Stimulated activated CD8-positive, alpha-beta memory T cell treated with anti-CD3 and anti-CD28 coated beads, Interleukin-4, amount 100 ng/mL, for 24 hours (primary cell): ENCODE results near the gene PIAS1.

Experiments
- DNase-seq: peaks from one replicate; pipeline ENCODE4 v3.0.0-alpha.2; 2020; ENCODE audit warnings: low read depth

The PIAS1 gene

DNA sequence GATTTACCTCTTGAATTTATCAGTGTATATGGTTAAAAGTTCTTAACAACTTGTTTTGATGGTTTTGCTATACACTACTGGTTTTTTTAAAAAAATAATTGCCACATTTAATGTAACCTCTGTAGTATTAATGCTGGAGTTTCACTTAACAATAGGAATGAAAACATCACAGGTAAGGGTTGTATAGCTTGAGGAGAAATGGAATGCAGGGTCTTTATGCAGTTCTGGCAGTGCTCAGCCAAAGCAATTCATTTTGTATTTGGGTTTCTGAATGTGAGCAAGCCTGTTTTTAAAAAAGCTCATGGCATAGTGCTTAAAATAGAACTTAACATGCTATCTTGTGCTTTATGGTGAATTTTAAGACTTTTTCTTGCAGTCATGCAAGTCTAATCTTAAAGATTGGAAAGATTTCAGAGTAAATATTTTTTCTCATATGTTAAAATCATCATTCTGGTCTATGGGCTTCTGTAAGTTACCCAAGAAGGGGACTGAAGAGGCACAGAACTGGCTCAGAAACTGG, 8.9 kb downstream of the PIAS1 start:
- no peak for DNase-seq

- DNase-seq, result no peak
These were observed 9.5 kb downstream of the PIAS1 start for GRCh38 chr15:68063606-68064005.

GRCh38 chr15:68073576-68074288, 19.6 kb downstream of the PIAS1 start:
- DNase-seq, result no peak

DNA sequence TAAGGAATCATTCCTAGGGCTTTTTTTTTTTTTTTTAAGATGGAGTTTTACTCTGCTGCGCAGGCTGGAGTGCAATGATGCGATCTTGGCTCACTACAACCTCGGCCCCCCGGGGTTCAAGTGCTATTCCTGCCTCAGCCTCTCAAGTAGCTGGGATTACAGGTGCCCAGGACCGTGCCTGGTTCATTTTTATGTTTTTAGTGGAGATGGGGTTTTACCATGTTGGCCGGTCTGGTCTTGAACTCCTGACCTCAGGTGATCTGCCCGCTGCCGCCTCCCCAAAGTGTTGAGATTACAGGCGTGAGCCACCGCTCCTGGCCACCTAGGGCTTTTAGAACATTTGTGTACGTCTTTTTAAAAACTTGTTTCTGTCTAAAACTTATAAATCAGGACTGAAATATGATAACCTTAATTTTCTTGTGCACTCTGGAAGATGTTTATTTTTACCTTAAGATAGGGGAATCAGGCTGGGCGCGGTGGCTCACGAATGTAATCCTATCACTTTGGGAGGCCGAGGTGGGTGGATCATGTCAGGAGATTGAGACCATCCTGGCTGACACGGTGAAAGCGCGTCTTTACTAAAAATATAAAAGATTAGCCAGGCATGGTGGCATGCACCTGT, 21.8 kb downstream of the PIAS1 start:
- DNase-seq, result no peak

GRCh38 chr15:68078365-68078764, 24.2 kb downstream of the PIAS1 start:
- no peak for DNase-seq

DNA sequence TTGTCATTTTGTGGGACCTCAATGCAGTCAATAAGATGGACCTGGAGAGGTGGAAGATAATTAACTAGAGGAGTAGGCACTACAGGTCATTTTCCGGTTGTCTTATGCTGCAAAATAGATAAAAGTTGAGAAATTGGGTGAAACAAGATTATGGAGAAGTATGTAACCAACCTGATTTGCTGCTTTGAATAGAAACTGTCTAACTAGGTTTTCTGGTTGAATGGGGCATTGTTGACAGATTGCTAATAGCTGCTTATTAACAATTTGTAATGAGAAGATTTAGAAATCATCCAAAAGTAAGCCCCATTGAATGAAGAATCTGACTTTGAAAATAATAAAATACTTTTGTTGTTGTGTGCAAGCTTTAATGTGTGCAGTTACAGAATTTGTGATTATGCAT, 26.2 kb downstream of the PIAS1 start:
- DNase-seq, result no peak

DNA sequence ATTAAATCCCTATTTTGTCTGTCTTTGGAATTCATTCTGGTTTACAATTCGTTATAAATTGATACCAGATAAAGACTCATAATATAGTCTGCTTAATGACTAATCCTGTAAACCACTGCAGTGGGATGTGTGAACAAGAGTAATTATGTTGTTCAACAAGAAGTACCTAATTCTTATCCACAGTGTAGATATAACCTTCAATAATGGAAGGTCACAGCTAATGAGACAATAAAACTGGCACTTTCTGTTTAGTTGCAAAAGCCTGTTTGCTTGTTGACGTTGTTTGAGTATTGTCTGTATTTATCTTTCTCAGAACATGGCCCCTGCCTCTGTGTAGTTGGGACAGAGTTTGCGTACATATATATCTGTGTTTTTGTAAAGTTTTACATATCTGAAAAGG, 26.7 kb downstream of the PIAS1 start:
- DNase-seq, result no peak

DNA sequence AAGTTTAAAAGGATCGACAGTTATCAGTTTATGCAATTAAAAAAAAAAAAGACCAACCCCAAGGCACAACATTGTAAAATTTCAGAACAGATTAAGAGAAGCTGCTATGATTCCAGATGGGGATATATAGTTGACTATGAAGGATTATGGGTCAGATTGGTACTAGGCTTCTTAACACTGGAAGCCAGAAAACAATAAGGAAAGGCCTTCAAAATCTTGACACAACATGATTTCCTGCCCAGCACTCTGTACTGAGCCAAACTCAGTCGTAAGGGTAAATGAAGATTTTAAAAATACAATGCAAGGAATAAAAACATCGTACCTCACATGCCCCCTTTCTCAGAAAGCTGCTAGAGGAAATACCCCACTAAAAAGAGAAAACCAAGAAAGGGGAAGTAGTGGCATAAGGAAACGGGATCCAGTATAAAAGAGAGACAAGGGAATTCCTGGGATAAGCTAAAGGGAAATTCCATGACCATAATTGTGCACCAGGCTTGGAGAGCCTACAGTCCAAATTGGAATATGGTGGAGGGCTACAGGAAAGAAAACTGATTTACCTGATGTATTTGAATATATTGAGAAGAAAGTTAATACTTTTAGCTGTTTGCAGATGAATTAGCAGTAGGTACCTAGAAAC, 27.9 kb downstream of the PIAS1 start:
- no peak for DNase-seq

DNA sequence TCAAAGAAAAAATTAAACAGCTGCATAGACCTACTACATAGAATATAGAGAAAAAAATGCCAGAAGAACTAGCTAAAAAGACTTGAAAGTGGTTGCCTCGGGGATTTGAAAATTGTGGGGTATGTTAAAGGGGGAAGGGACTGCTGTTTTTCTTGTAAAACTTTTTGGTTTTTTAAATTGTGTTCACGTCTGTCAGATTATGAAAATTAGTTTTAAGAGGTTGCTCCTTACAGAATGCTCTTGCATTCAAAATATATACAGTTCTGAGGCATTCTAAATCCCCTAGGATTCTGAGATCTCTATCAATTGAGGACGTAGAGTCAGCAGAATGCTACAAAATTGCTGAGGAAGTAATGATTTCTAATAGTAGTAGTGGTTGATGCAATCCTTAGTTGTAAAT, 28.6 kb downstream of the PIAS1 start:
- no peak for DNase-seq

- DNase-seq, result no peak
These were observed 29.3 kb downstream of the PIAS1 start for GRCh38 chr15:68083463-68083862.

GRCh38 chr15:68085052-68085451, 30.9 kb downstream of the PIAS1 start:
- DNase-seq, result no peak

- DNase-seq, result no peak
These were observed 37.6 kb downstream of the PIAS1 start for GRCh38 chr15:68091743-68092142.

DNA sequence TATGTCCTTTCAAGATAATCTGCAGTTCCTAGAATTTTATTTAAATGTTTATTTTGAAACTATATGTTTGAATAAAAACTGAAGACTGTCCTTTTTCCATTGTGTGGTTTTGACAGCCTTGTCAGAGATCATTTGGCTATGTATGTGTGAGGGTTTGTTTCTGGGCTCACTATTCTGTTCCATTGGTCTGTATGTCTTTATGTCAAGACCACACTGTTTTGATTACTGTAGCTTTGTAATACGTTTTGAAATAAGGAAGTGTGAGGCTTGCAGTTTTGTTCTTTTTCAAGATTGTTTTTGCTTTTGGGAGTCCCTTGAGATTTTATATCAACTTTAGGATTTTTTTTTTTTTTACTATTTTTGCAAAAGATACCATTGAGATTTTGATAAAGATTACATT, 42.0 kb downstream of the PIAS1 start:
- no peak for DNase-seq

DNA sequence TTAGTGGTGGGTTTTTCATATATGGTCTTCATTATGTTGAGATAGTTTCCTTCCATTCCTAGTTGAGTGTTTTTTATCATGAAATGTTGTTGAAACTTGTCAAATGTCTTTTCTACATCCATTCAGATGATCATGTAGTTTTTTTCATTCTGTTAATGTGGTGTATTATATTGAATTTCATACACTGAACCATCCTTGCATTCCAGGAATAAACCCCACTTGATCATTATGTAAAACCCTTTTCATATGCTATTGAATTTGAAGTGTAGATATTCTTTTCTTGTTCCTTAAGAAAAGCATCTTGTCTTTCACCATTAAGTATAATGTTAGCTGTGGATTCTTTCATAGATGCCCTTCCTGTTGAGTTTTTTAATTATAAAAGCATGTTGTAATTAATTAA, 42.9 kb downstream of the PIAS1 start:
- DNase-seq, result no peak

DNA sequence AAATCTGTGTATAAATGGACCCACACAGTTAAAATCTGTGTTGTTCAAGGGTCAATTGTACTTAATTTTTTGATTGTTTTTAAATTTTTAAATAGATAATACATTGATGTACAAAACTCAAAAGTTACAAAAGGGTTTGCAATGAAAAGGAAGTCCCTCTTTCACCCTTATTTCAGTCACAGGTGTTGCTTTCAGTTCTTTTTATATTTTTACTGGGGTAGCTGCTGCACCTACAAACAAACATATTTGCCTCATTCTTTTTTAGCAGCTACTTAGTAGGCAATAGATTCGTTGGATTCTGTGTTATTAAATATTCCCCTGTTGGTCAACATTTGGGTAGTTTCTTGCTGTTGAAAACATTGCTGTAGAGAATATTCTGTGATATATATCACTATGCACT, 44.4 kb downstream of the PIAS1 start:
- DNase-seq, result no peak

- DNase-seq, result no peak
These were observed 46.1 kb downstream of the PIAS1 start for GRCh38 chr15:68100194-68100593.

- no peak for DNase-seq
These were observed 49.5 kb downstream of the PIAS1 start for GRCh38 chr15:68103603-68104002.

DNA sequence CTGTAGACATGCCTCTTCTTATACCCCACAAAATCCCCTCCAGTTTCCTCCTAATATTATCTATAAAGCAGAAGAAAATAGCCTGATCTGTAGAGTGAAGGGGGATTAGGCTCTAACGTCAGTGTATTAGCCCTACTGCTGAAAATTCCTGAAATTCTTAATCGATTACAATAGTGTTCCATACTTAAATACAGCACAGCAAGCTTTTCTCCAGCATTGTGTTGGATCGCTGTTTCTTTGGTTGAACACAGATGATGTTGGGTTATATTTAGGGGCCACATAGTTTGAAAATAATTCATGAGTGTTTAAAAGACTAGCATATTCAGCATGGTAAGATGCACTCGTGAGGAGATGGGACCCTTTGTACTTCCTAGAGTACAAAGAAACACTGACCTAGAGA, 52.5 kb downstream of the PIAS1 start:
- no peak for DNase-seq

DNA sequence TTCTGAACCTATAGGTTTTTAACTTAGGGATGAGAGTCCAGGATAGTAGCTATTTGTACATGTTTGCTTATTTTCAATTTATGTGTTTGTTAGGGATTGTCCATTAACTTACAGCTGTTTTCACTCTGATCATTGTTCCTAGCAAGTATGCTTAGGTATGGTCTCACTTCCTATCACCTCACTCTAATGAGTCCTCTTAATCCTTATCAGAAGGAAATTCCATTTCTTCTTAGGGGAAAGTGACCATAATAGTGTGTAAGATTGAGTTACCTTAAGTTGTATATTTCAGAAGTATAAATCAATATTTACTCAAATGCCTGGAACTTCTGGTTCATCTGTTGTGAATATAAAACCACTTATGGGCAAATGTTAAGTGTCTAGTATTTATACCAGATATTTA, 53.0 kb downstream of the PIAS1 start:
- no peak for DNase-seq

- DNase-seq, result no peak
These were observed 58.6 kb downstream of the PIAS1 start for GRCh38 chr15:68112706-68113105.

DNA sequence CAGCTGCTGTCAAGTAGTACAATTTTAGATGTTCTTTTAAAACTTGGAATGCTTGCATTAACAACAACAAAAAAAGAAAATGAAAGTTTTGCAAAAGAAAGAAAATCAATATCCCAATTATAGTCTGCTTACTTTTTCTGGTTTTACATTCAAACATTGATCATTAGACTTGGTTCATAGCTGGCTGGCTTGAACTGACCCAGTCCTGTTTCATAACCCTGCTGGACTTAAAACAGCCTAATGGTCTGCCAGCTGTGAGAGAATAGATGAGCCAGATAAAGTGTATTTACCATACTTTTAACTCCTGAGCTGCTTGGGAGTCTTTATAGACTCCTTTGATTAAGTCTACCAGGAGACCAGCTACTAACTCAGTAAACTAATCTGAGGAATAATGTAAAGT, 59.2 kb downstream of the PIAS1 start:
- DNase-seq, result no peak

DNA sequence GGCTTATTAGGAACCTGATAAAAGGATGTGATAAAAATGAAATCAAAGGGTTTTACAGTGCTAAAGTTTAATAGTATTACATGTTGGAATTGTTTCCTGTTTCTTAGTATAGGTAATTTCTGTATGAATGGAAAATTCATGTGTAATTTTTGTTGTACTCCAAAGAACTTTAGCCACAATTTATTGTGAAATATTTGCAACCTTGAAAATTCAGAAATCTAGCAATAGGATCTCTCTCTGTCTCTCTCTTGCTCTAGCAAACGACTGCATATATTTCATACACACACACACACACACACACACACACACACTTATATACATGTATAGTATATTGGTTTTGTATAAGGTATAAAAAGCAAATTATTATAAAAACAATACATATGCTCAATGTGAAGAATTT, 59.6 kb downstream of the PIAS1 start:
- DNase-seq, result no peak

DNA sequence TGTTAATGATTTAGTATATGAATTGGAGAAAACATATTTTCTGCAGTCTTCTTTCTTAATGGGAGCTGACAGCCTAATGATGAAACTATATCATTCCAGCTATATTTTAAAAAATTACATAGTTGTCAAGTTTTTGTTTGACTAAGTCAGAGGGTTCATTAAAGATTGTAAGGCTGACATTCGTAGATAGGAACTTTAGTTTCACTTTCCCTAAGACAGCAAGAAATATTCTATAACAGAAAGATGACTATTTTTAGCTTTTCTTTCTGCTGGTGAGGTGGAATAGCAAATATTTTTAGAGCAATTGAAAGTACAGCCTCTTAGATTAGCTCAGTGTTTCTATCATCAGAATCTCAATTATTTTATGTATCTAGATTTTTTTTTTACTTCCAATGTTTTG, 60.2 kb downstream of the PIAS1 start:
- no peak for DNase-seq
